ENCODE results near the gene DBH. TPM values are rescaled to one million over a fixed set of nuclear protein-coding genes. Genes with fewer than 3 reads are reported as not detected.

Gene DBH
- polyA plus RNA-seq, 3 donors, result not detected

- H3K79me2 ChIP-seq (ENCODE audit: insufficient read depth, low read length), result no peaks in the 10 kb centered on the region
- H3K27me3 ChIP-seq (ENCODE audit: control insufficient read depth in 2 of 2, insufficient read depth in 2 of 2, low read length in 2 of 2), result peaks cover 0 to 6% of the 10 kb centered on the region in 2 donors
- no peaks in the 10 kb centered on the region for H3K36me3 ChIP-seq (replicated peaks in 1 of 2; ENCODE audit: control insufficient read depth in 1 of 2, insufficient read depth in 2 of 2, low read length in 2 of 2)
- Mint-ChIP-seq H3K4me3 (no peak overlapping the region), H3K36me3 (no peaks in the 10 kb centered on the region), H3K27me3 (ENCODE audit: low read depth in 3 of 3) (peaks cover 14 to 34% (median 26%) of the 10 kb centered on the region in 3 donors), H3K9me3 (peaks cover 0 to 6% (median 2%) of the 10 kb centered on the region in 7 donors), H3K27ac (no peak overlapping the region), H3K4me1 (peaks cover 5% of the 10 kb centered on the region)
- no peaks in the 10 kb centered on the region for H3K9me3 ChIP-seq (replicated peaks in 1 of 2; ENCODE audit: control insufficient read depth in 1 of 2, insufficient read depth in 1 of 2, low read length in 2 of 2)
- no peak overlapping the region for H3K9ac ChIP-seq (ENCODE audit: insufficient read depth, low read length, poor library complexity, severe bottlenecking)
- peak in 1 of 3 donors; percentile 18 for DNase-seq
- H3K4me1 ChIP-seq (ENCODE audit: control insufficient read depth in 1 of 2, insufficient read depth in 2 of 2, low read length in 2 of 2), result no peaks in the 10 kb centered on the region
- H3K4me3 ChIP-seq (replicated peaks in 1 of 3; ENCODE audit: low read depth in 2 of 3, low read length in 3 of 3), result no peak overlapping the region
- H3K4me2 ChIP-seq (replicated peaks; ENCODE audit: extremely low read depth, low read length, poor library complexity, severe bottlenecking), result no peak overlapping the region
- H2AFZ ChIP-seq (ENCODE audit: insufficient read depth, low read depth, low read length, poor library complexity, severe bottlenecking), result no peak overlapping the region
- no peak overlapping the region for H3K27ac ChIP-seq (ENCODE audit: low read depth in 1 of 2, low read length in 2 of 2)
- 0% methylated on average over 1 of the region's 8 CpGs for WGBS (ENCODE audit: insufficient coverage)
- intact Hi-C loops (cut with micrococcal nuclease), result no loop called here
- no peaks in the 10 kb centered on the region for H4K20me1 ChIP-seq (ENCODE audit: insufficient read depth, low read length)
- TF ChIP-seq, protein P1, sequence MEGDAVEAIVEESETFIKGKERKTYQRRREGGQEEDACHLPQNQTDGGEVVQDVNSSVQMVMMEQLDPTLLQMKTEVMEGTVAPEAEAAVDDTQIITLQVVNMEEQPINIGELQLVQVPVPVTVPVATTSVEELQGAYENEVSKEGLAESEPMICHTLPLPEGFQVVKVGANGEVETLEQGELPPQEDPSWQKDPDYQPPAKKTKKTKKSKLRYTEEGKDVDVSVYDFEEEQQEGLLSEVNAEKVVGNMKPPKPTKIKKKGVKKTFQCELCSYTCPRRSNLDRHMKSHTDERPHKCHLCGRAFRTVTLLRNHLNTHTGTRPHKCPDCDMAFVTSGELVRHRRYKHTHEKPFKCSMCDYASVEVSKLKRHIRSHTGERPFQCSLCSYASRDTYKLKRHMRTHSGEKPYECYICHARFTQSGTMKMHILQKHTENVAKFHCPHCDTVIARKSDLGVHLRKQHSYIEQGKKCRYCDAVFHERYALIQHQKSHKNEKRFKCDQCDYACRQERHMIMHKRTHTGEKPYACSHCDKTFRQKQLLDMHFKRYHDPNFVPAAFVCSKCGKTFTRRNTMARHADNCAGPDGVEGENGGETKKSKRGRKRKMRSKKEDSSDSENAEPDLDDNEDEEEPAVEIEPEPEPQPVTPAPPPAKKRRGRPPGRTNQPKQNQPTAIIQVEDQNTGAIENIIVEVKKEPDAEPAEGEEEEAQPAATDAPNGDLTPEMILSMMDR (IDR thresholded peaks at IDR 0.05), result no peak
Measured at GRCh38 chr9:133619791-133620190, 16.4 kb upstream of the DBH start.

DNA sequence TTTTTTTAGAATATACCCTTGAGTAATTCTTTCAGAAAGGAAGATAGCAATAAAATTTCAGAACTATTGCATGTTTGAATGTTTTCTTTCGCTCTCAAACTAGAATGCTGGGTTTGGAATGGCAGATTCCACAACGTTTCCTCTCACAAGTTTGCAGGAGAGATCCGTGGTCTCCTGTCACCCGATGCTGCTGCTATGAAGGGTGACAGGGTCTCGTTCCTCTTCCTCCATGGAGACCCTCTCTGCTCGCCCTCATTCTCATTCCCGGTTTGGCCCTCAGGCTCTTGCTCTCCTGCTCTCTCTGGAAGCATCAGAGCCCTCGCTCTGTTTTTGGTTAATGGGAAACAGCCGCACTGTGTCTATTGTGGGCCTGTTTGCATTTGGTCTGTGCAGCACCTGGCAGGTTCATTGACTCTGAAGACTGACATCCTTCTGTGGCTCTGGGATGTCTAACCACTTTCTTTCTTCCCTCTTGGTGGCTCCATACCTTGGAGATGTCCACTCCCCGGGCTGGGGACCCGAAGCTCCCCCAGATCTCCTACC lies 14.4 kb upstream of the DBH start:
- H3K9ac ChIP-seq (ENCODE audit: insufficient read depth, low read length, poor library complexity, severe bottlenecking), result no peak overlapping the region
- H3K79me2 ChIP-seq (ENCODE audit: insufficient read depth, low read length), result no peaks in the 10 kb centered on the region
- no peak overlapping the region for H3K4me2 ChIP-seq (replicated peaks; ENCODE audit: extremely low read depth, low read length, poor library complexity, severe bottlenecking)
- H3K27me3 Mint-ChIP-seq (ENCODE audit: low read depth in 3 of 3), result peaks cover 7 to 28% (median 22%) of the 10 kb centered on the region in 3 donors
- peaks cover 4 to 15% (median 9%) of the 10 kb centered on the region in 7 donors for H3K9me3 Mint-ChIP-seq
- WGBS (ENCODE audit: insufficient coverage), result 89% methylated on average over 9 of the region's 11 CpGs
- H3K4me3 Mint-ChIP-seq, result peak overlapping the region in 1 of 2 donors; percentile 17
- H3K4me1 ChIP-seq (ENCODE audit: control insufficient read depth in 1 of 2, insufficient read depth in 2 of 2, low read length in 2 of 2), result no peaks in the 10 kb centered on the region
- TF ChIP-seq, protein P1 (IDR thresholded peaks at IDR 0.05), result no peak
- H3K9me3 ChIP-seq (replicated peaks in 1 of 2; ENCODE audit: control insufficient read depth in 1 of 2, insufficient read depth in 1 of 2, low read length in 2 of 2), result peaks cover 0 to 7% of the 10 kb centered on the region in 2 donors
- H3K27ac ChIP-seq (ENCODE audit: low read depth in 1 of 2, low read length in 2 of 2), result no peak overlapping the region
- no peak for DNase-seq
- H4K20me1 ChIP-seq (ENCODE audit: insufficient read depth, low read length), result no peaks in the 10 kb centered on the region
- no peaks in the 10 kb centered on the region for H3K36me3 Mint-ChIP-seq
- H3K27me3 ChIP-seq (ENCODE audit: control insufficient read depth in 2 of 2, insufficient read depth in 2 of 2, low read length in 2 of 2), result peaks cover 0 to 6% of the 10 kb centered on the region in 2 donors
- H3K4me3 ChIP-seq (replicated peaks in 1 of 3; ENCODE audit: low read depth in 2 of 3, low read length in 3 of 3), result no peak overlapping the region
- H3K27ac Mint-ChIP-seq, result no peak overlapping the region
- peaks cover 5% of the 10 kb centered on the region for H3K4me1 Mint-ChIP-seq
- intact Hi-C loops (cut with micrococcal nuclease), result no loop called here
- H3K36me3 ChIP-seq (replicated peaks in 1 of 2; ENCODE audit: control insufficient read depth in 1 of 2, insufficient read depth in 2 of 2, low read length in 2 of 2), result no peaks in the 10 kb centered on the region
- H2AFZ ChIP-seq (ENCODE audit: insufficient read depth, low read depth, low read length, poor library complexity, severe bottlenecking), result no peak overlapping the region

Data from CD14-positive monocyte (primary cell).